ENCODE data around the gene ITPR2.
"Not testable (repeated sequence)": the region's sequence is repeated elsewhere in the genome, so short reads cannot be mapped to it uniquely, and the experiment has no call there.

ITPR2 gene

DNA sequence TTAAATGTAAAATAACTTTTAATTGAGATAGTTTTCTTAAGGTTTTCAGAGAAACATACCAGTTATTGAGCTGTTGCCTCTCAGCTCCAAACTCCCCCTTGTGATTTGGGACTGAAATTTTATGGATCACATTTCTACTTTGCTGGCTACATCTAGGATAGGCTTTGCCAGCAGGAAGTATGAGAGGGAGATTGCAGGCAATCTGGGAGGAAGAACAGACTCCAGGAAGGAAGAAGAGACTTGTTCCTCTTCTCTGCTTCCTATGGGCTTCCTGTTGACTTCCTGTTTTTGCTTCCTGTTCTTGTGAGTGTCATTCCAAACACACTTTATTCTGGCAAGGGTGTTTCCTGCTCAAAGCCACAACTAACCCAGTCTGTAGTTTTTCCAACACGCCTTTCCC is 312.9 kb downstream of the ITPR2 start:
- no peak overlapping the region for H3K4me3 ChIP-seq (ENCODE audit: control insufficient read depth, low read depth, low read length)
- no peak for DNase-seq (ENCODE audit: low read depth)
- TF ChIP-seq, protein P1, sequence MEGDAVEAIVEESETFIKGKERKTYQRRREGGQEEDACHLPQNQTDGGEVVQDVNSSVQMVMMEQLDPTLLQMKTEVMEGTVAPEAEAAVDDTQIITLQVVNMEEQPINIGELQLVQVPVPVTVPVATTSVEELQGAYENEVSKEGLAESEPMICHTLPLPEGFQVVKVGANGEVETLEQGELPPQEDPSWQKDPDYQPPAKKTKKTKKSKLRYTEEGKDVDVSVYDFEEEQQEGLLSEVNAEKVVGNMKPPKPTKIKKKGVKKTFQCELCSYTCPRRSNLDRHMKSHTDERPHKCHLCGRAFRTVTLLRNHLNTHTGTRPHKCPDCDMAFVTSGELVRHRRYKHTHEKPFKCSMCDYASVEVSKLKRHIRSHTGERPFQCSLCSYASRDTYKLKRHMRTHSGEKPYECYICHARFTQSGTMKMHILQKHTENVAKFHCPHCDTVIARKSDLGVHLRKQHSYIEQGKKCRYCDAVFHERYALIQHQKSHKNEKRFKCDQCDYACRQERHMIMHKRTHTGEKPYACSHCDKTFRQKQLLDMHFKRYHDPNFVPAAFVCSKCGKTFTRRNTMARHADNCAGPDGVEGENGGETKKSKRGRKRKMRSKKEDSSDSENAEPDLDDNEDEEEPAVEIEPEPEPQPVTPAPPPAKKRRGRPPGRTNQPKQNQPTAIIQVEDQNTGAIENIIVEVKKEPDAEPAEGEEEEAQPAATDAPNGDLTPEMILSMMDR (conservative IDR thresholded peaks at IDR 0.05; ENCODE audit: control insufficient read depth, insufficient read depth, low read depth, low read length), result no peak

DNA sequence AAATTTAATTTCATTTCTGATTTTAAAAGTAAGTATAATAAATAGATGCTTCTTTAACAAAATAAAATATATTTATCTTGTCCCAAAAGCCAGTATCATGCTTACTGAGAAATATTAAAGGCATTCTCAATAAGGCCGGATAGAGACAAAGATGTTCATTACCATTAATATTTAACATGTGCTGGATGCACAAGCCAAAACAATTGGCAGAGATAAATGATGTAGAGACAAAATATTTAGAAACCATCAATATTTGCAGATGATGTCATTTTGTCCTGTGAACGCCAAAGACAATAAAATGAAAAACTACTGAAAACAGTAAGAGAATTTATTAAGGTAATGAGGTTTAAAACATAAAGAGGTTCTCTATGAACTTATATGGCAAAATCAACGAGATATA is 313.5 kb downstream of the ITPR2 start:
- TF ChIP-seq, protein P1 (conservative IDR thresholded peaks at IDR 0.05; ENCODE audit: control insufficient read depth, insufficient read depth, low read depth, low read length), result no peak
- H3K4me3 ChIP-seq (ENCODE audit: control insufficient read depth, low read depth, low read length), result no peak overlapping the region
- DNase-seq (ENCODE audit: low read depth), result no peak

DNA sequence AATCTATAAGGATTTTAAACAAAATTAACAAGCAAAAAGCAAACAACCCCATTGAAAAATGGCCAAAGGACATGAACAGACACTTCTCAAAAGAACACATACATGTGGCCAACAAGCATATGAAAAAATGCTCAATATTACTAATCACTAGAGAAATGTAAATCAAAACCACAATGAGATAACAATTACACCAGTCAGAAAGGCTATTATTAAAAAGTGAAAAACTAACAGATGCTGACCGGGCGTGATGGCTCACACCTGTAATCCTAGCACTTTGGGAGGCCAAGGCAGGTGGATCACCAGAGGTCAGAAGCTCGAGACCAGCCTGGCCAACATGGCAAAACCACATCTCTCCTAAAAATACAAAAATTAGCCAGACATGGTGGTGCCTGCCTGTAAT is 315.7 kb downstream of the ITPR2 start:
- not testable (repeated sequence) for DNase-seq (ENCODE audit: low read depth); H3K4me3 ChIP-seq (ENCODE audit: control insufficient read depth, low read depth, low read length)

DNA sequence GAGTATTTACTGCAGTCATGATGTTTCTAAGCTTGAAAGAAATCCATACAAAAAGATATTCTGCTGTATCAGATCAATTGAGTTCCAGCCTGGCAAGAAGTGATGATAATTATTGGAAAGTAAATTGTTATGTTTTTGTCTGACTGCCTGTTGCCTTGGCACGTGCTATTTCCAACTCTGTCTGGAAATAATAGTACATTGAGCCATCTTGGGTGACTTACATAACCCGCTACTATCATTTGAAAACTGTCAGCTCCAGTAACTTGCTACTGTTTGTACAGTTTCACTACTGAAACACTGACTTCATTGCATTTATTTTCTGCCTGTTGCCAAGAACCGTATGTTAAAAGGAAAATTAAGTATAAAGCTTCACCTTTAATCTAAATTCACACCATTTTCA is 318.6 kb downstream of the ITPR2 start:
- TF ChIP-seq, protein P1 (conservative IDR thresholded peaks at IDR 0.05; ENCODE audit: control insufficient read depth, insufficient read depth, low read depth, low read length), result no peak
- peak; percentile 5 for DNase-seq (ENCODE audit: low read depth)

DNA sequence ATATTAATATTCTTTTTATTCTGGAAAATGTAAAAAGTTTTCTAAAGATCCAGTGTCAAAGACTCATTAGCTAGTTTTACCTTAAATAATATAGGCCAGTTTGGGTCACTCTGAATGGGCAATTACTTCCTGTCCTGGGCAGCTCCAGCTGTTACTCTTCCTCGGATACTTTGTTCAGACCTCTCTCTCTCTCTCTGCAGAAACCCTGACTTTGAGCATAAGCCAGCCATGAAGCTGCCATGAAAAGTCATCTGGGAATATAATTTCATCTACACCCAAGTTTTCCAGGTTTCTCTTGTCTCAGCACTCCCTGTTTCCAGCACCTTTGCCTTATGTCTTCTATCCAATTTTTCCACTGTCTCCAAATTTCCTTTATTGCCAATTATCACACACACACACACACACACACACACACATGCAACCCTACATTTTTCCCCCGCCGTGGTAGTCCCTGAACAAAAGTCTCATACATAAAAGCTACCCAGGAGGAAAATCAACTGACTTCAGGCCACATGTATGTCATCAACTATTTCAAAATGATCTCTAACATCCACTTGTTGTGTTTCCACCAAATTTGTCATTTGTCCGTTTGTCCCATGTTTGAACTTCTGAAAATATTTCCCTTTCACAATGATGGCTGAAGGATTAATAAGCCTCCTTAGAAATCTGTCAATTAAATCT is 319.5 kb downstream of the ITPR2 start:
- no peak for DNase-seq (ENCODE audit: low read depth)
- TF ChIP-seq, protein P1 (conservative IDR thresholded peaks at IDR 0.05; ENCODE audit: control insufficient read depth, insufficient read depth, low read depth, low read length), result no peak
- H3K4me3 ChIP-seq (ENCODE audit: control insufficient read depth, low read depth, low read length), result no peak overlapping the region

More for the DNA sequence above, 318.6 kb downstream of the ITPR2 start:
- no peak overlapping the region for H3K4me3 ChIP-seq (ENCODE audit: control insufficient read depth, low read depth, low read length)

GRCh38 chr12:26512213-26512612 is 320.8 kb downstream of the ITPR2 start:
- TF ChIP-seq, protein P1 (conservative IDR thresholded peaks at IDR 0.05; ENCODE audit: control insufficient read depth, insufficient read depth, low read depth, low read length), result no peak
- no peak for DNase-seq (ENCODE audit: low read depth)
- no peak overlapping the region for H3K4me3 ChIP-seq (ENCODE audit: control insufficient read depth, low read depth, low read length)

- TF ChIP-seq, protein P1 (conservative IDR thresholded peaks at IDR 0.05; ENCODE audit: control insufficient read depth, insufficient read depth, low read depth, low read length), result no peak
- H3K4me3 ChIP-seq (ENCODE audit: control insufficient read depth, low read depth, low read length), result no peak overlapping the region
- no peak for DNase-seq (ENCODE audit: low read depth)
These were observed 322.7 kb downstream of the ITPR2 start for GRCh38 chr12:26510354-26510674.

Data from fibroblast of mammary gland (primary cell).